SK-N-SH treated with all-trans-retinoic acid at 6 μM for 48 hours (cell line): ENCODE data around the gene GOLGA6A.

Source experiments
- ARNTL ChIP-seq: fragments of 450-650 bp; formaldehyde crosslinking; IDR thresholded peaks from 2 replicates; pipeline ENCODE4 v1.5.0; 2020; ENCODE audit warnings: low read depth, mild to moderate bottlenecking, moderate library complexity, borderline replicate concordance
- BACH2 ChIP-seq: fragments of 250-450 bp; sonication (Bioruptor Pico); IDR thresholded peaks from 2 replicates; pipeline ENCODE4 v1.9.0; 2021; ENCODE audit warnings: mild to moderate bottlenecking, borderline replicate concordance
- CREB5 ChIP-seq: fragments of 250-450 bp; sonication (Bioruptor Pico); IDR thresholded peaks from 2 replicates; pipeline ENCODE4 v1.5.1; 2020; ENCODE audit warnings: low read depth, mild to moderate bottlenecking, moderate library complexity
- CSDC2 ChIP-seq: fragments of 250-450 bp; sonication (Bioruptor Pico); IDR thresholded peaks from 2 replicates; pipeline ENCODE4 v1.5.0; 2020; ENCODE audit warnings: mild to moderate bottlenecking, moderate library complexity
- ISL1 ChIP-seq: fragments of 250-450 bp; sonication (Bioruptor Pico); IDR thresholded peaks from 2 replicates; pipeline ENCODE4 v2.1.2; 2022; ENCODE audit warnings: mild to moderate bottlenecking, moderate library complexity
- PATZ1 ChIP-seq: fragments of 250-450 bp; sonication (Bioruptor Pico); IDR thresholded peaks from 2 replicates; pipeline ENCODE4 v1.8.0; 2020; ENCODE audit warnings: mild to moderate bottlenecking, moderate library complexity, borderline replicate concordance
- POU6F1 ChIP-seq: fragments of 250-450 bp; sonication (Bioruptor Pico); IDR thresholded peaks from 2 replicates; pipeline ENCODE4 v1.8.0; 2021; ENCODE audit warnings: low read depth, mild to moderate bottlenecking, moderate library complexity, borderline replicate concordance
- PPARA ChIP-seq: fragments of 250-450 bp; sonication (Bioruptor Pico); IDR thresholded peaks from 2 replicates; pipeline ENCODE4 v1.5.0; 2020; ENCODE audit warnings: mild to moderate bottlenecking, borderline replicate concordance
- RARB ChIP-seq: fragments of 250-450 bp; sonication (Bioruptor Pico); IDR thresholded peaks from 2 replicates; pipeline ENCODE4 v1.8.0; 2021; ENCODE audit warnings: mild to moderate bottlenecking, moderate library complexity
- SNAI2 ChIP-seq: fragments of 250-450 bp; sonication (Bioruptor Pico); IDR thresholded peaks from 2 replicates; pipeline ENCODE4 v1.5.0; 2020; ENCODE audit warnings: mild to moderate bottlenecking, moderate library complexity
- TCF4 ChIP-seq: fragments of 250-450 bp; sonication (Bioruptor Pico); IDR thresholded peaks from 2 replicates; pipeline ENCODE4 v1.8.0; 2021; ENCODE audit warnings: mild to moderate bottlenecking, moderate library complexity, borderline replicate concordance
- ZFP3 ChIP-seq: fragments of 250-450 bp; sonication (Bioruptor Pico); IDR thresholded peaks from 2 replicates; pipeline ENCODE4 v1.5.0; 2020; ENCODE audit warnings: mild to moderate bottlenecking, moderate library complexity
- ZNF565 ChIP-seq: fragments of 450-650 bp; formaldehyde crosslinking; conservative IDR thresholded peaks from 2 replicates; pipeline ENCODE4 v1.5.0; 2020; ENCODE audit warnings: low read depth, mild to moderate bottlenecking, moderate library complexity
- ZNF70 ChIP-seq: fragments of 450-650 bp; formaldehyde crosslinking; IDR thresholded peaks from 2 replicates; pipeline ENCODE4 v1.5.0; 2020; ENCODE audit warnings: mild to moderate bottlenecking, moderate library complexity

GRCh38 chr15:74128785-74129585 is 46.6 kb upstream of the GOLGA6A start:
- TF ChIP-seq POU6F1 (CRISPR knock-in tag) = no peak
- no peak for TF ChIP-seq ZNF70 (CRISPR knock-in tag)
- no peak for TF ChIP-seq ARNTL
- TF ChIP-seq TCF4 (CRISPR knock-in tag) = no peak
- no peak for TF ChIP-seq ZNF565 (CRISPR knock-in tag)
- no peak for TF ChIP-seq PATZ1 (CRISPR knock-in tag)
- no peak for TF ChIP-seq ISL1 (CRISPR knock-in tag)
- TF ChIP-seq ZFP3 (CRISPR knock-in tag) = no peak
- no peak for TF ChIP-seq SNAI2 (CRISPR knock-in tag)
- TF ChIP-seq CSDC2 (CRISPR knock-in tag) = no peak
- TF ChIP-seq CREB5 (CRISPR knock-in tag) = no peak
- no peak for TF ChIP-seq BACH2
- TF ChIP-seq RARB (CRISPR knock-in tag) = no peak
- no peak for TF ChIP-seq PPARA (CRISPR knock-in tag)
